HG03039 (cell line): ENCODE data around the gene ARSG.
"Not testable (repeated sequence)": the region's sequence is repeated elsewhere in the genome, so short reads cannot be mapped to it uniquely, and the experiment has no call there.

Source experiments
- ATAC-seq: cut with Tn5 transposase; IDR thresholded peaks from one replicate; pipeline ENCODE4 v1.9.1; 2021; ENCODE audit warnings: mild to moderate bottlenecking, moderate library complexity; ENCODE audit not compliant: unreplicated experiment

Gene ARSG

GRCh38 chr17:68391561-68392268 lies 100.4 kb downstream of the ARSG start:
- no peak for ATAC-seq

- ATAC-seq = no peak
Measured at GRCh38 chr17:68394608-68395331, 103.5 kb downstream of the ARSG start.

- ATAC-seq = no peak
Measured at GRCh38 chr17:68396226-68397107, 105.2 kb downstream of the ARSG start.

- ATAC-seq = no peak
Measured at GRCh38 chr17:68397108-68397536, 105.8 kb downstream of the ARSG start.

GRCh38 chr17:68398691-68399637 lies 107.7 kb downstream of the ARSG start:
- ATAC-seq = no peak

- ATAC-seq = no peak
Measured at GRCh38 chr17:68399638-68400403, 108.5 kb downstream of the ARSG start.

- ATAC-seq = no peak
Measured at GRCh38 chr17:68400404-68400735, 109.1 kb downstream of the ARSG start.

- no peak for ATAC-seq
Measured at GRCh38 chr17:68401288-68401687, 110.0 kb downstream of the ARSG start.

GRCh38 chr17:68403122-68403521 lies 111.8 kb downstream of the ARSG start:
- ATAC-seq = no peak

GRCh38 chr17:68403837-68404236 lies 112.5 kb downstream of the ARSG start:
- not testable (repeated sequence) for ATAC-seq

GRCh38 chr17:68407656-68408055 lies 116.4 kb downstream of the ARSG start:
- not testable (repeated sequence) for ATAC-seq

GRCh38 chr17:68413597-68414560 lies 122.6 kb downstream of the ARSG start:
- not testable (repeated sequence) for ATAC-seq

- ATAC-seq = not testable (repeated sequence)
Measured at GRCh38 chr17:68414901-68415300, 123.6 kb downstream of the ARSG start.

GRCh38 chr17:68417317-68417716 lies 126.0 kb downstream of the ARSG start:
- ATAC-seq = no peak

- no peak for ATAC-seq
Measured at GRCh38 chr17:68418876-68419275, 127.6 kb downstream of the ARSG start.

- ATAC-seq = no peak
Measured at GRCh38 chr17:68420065-68420464, 128.8 kb downstream of the ARSG start.

- ATAC-seq = no peak
Measured at GRCh38 chr17:68421486-68421885, 130.2 kb downstream of the ARSG start.

GRCh38 chr17:68422821-68423220 lies 131.5 kb downstream of the ARSG start:
- ATAC-seq = no peak
